ENCODE measurements around the gene CMTM1.

DNA sequence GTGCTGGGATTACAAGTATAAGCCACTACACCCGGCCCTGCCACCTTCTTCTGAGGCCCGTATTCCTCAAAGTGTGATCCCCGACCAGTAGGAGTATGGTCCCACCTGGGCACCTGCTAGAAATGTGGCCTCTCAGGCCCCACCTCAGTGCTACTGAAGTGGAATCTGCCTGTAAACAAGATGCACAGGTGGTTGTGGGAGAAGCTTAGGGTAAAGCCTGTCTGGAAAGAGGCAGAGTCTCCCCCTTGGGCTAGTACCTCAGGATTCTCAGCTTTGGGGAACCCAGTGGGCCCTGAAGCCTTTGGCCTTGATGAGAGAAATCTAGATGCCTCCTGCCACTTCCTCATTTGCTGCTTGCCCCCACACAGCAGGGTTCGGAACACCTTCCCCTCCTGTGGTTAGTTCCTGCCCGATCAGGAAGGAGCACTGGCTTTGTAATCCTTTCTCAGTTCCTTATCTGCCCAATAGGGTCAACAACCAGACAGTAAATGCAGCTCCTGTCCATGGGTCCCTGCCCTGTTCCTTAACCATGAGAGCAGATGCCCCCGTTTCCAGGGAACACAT, 41.6 kb upstream of the CMTM1 start:
- TF ChIP-seq EZH2phosphoT487 (conservative IDR thresholded peaks at IDR 0.05; ENCODE audit: low read length) (no peak), CTCF (IDR thresholded peaks at IDR 0.05; ENCODE audit: insufficient read depth, low read length, poor library complexity, severe bottlenecking) (no peak)

Measured in SU-DHL-6 (cell line).